DMS79 treated with DMSO at 0.1 percent for 48 hours (cell line): Measurements from ENCODE around the gene SLC5A7.

ENCODE experiments used
- DNase-seq: peaks from one replicate; lab custom pipeline; 2025; lab: John Stamatoyannopoulos, UW

SLC5A7 gene

DNA sequence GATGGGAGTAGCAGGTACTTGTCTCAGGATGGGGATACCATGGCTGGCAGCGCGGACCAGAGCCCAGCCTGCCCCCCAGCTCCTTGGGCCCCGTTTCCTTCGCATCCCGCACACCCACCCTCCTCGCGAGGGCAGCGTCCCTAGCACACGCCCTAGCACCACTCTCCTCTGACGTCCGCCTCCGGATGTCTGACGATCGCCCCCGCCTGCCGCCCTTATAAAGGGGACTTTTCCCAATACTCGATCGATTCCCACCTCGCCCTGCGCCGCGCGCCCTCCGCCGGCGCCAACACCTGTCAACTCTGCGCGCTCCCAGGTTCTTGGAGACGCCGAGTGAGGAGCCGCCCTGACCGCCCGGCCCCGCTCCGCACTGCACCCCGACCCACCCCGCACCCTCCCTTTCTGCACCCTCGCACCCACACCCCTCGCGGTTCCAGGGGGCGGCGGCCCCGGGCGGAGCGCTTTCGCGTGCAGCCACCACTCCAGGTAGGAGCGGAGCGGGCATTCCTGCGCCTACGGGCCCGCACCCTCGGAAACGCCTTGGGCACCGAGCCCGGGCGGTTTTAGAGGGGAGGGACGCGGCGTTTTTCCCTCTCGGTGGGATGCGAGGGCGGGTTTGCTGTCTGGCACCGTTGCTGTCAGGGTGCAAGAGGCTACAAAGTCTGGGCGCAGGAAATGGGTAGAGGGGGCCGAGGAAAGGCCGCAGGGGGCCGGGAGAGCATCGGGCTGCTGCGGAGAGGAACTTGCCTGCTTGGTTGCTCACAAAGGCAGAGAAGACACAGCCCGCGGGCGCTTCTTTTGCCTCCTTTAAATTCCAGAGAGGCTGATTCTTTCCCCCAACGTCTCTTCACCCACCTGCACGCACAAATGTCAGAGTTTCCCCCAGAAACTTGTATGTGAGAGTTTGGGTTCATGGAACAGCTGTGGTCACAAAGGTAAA lies at the start of gene SLC5A7:
Gene SLC5A7, plus strand, starts transcription at position 247 of the 940 bp plus-strand sequence. CDS start 1,632 bp downstream, outside the sequence.
- no peak for DNase-seq

- DNase-seq, result no peak
Measured at GRCh38 chr2:107961395-107961794, 24.9 kb upstream of the SLC5A7 start.

DNA sequence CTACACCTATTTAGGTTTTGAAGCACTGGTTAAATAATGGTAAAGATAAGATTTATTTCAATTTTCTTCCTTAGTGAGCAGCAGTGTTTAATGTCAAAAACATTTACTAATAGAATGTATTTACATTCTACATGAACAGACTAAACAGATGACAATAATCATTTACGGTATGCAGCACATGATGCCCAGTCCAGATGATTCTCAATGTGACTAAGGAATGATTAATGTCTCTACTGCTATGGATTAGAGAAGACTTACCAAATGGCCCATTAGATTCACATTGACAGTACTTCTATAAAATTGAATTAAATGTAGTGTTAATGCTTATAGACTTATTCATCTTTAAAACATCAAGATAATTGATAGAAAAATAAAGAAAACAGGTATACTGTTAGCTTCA lies 22.1 kb upstream of the SLC5A7 start:
- no peak for DNase-seq

- no peak for DNase-seq
Measured at GRCh38 chr2:107984707-107985106, 1.6 kb upstream of the SLC5A7 start.

DNA sequence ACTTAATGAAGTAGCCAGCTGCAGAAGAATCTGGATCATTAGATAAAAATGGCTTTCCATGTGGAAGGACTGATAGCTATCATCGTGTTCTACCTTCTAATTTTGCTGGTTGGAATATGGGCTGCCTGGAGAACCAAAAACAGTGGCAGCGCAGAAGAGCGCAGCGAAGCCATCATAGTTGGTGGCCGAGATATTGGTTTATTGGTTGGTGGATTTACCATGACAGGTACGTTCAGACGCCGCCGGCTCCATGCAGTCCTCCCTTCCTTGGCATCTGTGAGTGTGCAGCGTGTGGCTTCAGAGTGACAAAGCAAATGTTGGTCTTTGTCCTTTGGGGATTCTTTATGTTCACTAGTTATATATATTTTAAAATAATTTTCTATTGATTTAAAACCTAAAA lies 1.8 kb downstream of the SLC5A7 start:
- no peak for DNase-seq

DNA sequence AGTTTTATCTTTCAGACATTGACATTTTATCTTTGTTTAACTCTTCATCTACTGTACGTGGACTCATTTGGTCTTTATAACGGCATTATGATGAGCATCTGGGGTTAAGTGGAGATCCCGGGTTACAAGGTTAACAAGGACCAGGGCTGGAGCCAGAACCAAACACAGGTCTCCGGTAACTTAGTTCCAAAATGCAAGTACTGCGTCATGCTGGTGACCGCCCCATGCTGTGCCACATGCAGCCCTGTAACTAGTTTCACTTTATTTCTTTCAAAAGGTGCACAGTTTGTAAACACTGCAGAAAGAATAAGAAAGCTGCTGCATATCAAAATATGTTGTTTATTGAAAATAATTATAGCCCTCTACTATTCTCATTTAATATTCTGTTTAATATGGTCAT lies 3.1 kb downstream of the SLC5A7 start:
- DNase-seq, result no peak

GRCh38 chr2:107990718-107991117 lies 4.4 kb downstream of the SLC5A7 start:
- DNase-seq, result no peak

DNA sequence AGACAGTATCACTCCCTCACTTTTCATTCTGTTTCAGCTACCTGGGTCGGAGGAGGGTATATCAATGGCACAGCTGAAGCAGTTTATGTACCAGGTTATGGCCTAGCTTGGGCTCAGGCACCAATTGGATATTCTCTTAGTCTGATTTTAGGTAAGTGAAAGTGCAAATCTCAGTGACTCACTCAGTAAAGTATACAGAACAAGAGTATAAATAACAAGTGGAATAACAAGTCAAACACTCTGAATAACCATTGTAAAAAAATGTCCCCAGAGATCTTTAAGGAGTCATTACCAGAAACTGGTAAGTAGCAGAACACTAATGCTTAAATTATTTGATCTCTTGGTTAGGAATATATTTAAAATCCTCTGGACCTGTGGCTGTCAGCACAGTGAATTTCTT lies 5.7 kb downstream of the SLC5A7 start:
- DNase-seq, result no peak

DNA sequence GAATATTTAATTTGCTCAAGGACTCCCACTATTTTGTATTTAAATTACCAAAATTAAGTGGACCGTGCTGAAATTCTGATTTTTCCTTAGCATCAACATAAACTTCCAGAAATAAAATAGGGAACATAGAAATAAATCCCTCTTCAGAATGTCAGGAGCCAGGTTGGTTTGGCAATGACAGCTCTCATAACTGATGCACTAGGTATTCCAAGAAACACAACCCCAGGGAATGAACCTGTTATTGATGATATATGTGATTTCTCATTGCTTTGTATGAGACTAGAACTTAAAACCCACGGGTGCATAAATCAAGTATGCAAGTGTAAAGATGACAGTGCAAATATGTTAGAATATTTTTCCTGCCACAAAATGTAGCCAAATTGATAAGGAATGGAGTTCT lies 12.8 kb downstream of the SLC5A7 start:
- no peak for DNase-seq

- DNase-seq, result no peak
Measured at GRCh38 chr2:108010912-108011591, 24.7 kb downstream of the SLC5A7 start.

DNA sequence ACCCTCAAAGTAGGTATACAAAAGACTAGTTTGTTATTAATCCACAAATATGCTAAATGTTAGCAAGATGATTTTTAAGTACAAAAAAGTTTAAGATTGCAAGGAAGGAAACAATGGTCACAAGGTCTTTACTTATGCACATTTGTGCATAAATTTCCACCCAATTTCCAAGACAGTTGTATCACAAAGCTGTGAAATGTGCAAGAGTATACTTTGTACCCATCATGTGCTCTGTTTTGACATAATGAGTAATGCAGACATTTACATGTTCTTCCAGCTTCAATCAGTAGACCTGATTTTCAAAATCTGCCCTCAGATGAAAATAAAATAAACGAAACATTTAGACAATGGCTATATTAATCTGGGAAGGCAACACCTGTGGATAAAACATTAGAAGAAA lies 27.0 kb downstream of the SLC5A7 start:
- no peak for DNase-seq

GRCh38 chr2:108022628-108023027 lies 36.3 kb downstream of the SLC5A7 start:
- DNase-seq, result no peak

DNA sequence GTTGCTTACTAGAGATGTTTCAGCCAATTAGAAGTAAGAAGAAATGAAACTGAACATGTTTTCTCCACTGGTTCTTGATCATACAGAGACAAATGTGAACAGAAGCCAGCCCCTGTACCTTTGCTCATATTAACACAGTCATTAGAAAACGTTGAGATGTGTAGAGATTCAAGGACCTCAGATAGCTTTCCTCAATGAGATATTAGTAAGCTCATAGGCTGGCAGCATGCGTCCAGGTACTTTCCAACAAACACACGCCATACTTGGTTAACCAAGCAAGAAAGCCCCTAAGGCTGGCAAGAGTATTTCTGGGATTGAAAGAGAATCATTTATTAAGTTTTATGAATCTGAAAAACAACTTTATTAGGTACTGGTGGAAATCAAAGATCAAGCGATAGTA lies 37.5 kb downstream of the SLC5A7 start:
- no peak for DNase-seq

GRCh38 chr2:108026092-108026794 lies 39.9 kb downstream of the SLC5A7 start:
- DNase-seq, result no peak

- no peak for DNase-seq
Measured at GRCh38 chr2:108029496-108029895, 43.2 kb downstream of the SLC5A7 start.

GRCh38 chr2:108029912-108030311 lies 43.6 kb downstream of the SLC5A7 start:
- no peak for DNase-seq

DNA sequence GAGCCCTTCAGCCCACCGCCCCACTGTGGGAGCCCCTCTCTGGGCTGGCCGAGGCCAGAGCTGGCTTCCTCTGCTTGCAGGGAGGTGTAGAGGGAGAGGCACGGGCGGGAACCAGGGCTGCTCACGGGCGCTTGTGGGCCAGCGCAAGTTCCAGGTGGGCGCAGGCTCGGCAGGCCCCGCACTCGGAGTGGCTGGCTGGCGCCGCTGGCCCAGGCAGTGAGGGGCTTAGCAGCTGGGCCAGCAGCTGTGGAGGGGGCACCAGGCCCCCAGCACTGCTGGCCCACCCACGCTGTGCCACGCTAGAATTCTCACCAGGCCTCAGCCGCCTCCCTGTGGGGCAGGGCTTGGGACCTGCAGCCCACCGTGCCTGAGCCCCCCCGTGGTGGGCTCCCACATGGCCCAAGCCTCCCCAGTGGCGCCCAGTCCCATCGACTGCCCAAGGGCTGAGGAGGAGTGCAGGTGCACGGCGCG lies 45.2 kb downstream of the SLC5A7 start:
- DNase-seq, result no peak

- DNase-seq, result no peak
Measured at GRCh38 chr2:108034843-108035242, 48.5 kb downstream of the SLC5A7 start.

DNA sequence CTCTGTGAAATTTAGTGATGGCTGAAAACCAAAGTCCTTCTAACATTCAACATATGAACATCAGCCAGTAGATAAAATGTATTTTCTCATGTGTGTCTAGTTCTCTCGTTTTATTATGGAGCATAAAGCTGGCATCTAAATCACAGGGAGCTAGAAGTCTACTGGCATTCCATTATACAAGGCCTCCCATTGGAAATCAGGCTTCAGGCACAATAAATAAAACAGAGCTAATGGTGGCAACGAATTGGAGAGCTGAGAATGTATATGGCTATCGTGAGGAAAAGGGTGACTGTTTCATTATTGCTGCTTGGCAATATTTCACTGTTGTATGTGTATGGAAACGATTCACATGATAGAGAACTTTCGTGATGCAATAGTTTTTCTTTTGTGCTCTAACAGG lies 62.4 kb downstream of the SLC5A7 start:
- DNase-seq, result no peak

DNA sequence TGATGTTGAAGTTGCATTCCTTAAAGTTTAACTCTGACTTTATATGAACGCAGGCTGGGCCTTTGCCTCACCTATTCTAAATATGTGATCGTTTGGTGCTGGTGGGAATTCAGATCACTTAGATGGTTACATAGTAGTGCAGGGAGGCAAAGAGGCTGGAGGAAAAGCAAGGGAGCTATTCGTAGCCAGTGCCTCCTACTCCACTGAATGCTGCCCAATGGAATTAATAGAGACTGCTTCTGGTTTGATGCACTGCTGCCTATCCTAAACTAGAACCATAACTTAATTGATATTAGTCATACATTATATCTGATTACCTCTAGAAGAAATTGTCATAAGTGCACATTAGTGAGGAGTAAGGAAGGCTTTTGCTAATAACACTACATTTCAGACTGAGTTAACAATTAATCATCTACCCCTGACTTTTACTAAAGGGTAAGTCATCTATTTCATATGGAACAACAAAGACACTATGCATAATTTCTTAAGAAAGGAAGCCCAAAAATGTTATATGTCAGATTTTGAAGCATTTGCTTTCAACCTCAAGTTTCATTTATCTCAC lies 72.3 kb downstream of the SLC5A7 start:
- no peak for DNase-seq

DNA sequence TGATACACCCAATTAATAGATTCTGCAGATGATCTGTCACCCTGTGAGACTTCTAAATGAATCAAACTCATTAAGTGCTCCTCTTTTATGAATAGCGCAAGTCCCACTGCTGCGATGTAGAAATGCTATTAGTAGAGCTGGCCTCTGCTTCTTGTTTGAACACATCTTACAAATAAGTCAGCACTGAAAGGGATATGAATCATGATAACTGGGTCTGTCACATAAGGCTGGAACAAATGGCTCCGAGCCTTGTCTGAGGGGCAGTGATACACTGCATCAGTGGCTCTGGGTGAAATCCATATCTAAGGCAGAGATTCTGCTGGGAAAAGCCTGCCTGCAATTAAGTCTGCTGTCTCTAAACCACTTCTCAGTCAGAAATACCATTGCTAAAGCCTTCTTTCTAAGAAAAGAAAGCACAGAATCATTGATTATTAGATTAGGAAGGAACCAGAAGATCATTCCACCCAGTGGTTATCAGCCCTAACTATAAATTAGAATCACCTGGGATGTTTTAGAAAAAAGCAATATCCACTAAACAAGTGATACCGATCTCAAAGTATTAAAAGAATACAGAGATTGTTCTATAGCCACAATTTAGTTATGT lies 75.2 kb downstream of the SLC5A7 start:
- DNase-seq, result no peak
